RPMI8226 (cell line): ENCODE measurements around the gene BCAS3.
A peak's percentile ranks its signal among the peaks of the same experiment; 100 is the strongest.
"Not testable (repeated sequence)": the region's sequence is repeated elsewhere in the genome, so short reads cannot be mapped to it uniquely, and the experiment has no call there.

Source experiments
- DNase-seq: peaks from one replicate; pipeline ENCODE4 v3.0.0-alpha.2; 2015

The BCAS3 gene

DNA sequence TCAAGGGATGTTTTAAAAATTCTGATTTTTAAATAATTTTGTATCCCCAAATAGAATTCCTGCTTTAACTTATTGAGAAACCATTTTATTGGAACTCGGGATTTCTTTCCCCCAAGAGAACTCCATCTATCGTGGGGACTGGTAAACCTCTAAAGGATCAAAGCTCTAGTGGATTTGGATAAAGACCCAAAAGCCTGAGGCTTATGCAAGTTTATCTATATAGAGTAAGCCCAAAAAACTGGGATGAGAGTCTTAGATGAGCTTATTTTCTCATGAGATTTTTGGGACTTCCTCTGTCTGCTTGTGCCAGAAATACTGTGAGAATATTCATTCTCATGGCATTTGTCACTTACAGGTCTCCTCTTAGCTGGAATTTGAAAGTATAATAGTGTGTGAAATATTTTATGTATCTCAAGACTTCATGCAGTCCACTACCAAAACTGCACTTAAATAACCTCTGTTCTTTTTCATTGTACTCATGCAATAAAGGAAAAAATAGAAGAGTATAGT lies 333.1 kb downstream of the BCAS3 start:
- DNase-seq, result no peak

DNA sequence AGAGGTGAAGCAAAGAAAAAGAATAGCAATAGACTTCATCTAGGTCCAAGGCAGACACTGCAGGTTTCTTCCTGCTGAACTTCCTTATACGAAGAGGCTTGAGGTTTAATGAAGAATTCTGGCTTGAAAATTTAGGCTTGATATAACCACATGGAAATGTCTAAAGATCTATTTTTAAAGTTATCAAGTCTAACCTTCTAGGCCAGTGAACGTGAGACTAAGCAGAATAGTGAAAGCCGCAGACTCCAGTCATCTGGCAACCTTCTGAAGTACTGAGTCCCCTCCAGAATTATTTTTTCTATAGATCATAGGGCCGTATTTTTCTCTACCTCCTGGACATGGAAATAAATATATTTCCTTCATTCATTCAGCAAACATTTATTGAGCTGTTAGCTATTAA lies 333.6 kb downstream of the BCAS3 start:
- no peak for DNase-seq

DNA sequence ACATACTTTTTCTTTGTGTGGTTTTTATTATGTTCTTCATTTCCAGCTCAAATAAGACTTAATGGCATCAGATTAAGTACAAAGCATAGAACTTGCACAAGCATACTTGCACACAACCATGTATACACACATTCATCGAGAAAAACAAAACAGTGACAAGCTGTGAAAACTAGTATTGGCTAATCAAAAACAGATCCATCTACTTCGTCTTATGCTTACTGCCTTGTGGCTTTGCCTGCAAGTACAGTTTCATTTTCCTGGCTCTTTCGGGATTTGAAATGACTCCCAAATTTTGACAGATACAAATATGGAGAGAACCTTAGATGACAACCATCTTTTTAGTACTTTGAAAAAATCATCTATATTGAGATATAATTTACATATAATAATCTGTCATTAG lies 338.3 kb downstream of the BCAS3 start:
- no peak for DNase-seq

DNA sequence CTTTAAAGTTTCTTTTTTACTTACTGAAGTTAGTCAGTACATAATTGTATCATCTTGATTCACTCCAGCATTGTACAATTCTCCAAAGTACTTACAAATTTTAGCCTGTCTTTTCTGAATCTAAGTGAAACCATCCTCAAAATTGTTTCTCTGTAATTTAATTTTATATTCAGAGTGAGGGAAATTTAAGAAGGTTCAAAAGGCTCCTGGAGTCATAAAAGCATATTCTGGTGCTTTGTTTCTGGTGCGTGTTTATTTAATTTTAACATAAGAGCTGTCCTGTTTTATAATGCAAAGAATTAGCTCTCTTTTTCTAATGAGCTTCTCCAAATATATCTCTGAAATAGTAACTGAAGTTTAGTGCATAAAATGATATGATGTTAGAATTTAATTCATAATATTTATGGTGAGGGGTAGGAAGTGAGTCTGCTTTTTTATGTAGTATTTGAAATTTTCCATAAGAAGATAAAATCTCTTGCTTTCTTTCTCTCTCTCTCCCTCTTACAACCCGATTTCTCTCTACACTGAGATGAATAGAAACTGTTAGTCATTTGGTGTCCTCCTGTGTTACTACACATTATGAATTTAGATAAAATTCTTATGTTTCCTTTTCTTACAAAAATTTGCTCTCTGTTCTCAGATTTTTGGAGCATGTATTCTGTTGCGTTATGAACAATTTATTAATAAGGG lies 339.8 kb downstream of the BCAS3 start:
- DNase-seq, result no peak

DNA sequence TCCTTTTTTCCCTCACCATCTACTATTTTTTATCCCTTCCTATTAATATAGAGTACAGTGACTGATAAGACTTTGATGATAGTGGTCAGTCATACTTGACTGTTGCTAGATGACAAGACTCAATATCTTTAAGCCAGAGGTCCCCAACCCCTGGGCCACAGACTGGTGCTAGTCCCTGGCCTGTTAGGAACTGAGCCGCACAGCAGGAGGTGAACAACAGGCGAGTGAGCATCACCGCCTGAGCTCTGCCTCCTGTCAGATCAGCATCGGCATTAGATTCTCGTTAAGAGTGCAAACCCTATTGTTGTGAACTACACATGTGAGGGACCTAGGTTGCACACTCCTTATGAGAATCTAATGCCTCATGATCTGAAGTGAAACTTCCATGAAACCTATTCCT lies 341.3 kb downstream of the BCAS3 start:
- DNase-seq, result no peak

DNA sequence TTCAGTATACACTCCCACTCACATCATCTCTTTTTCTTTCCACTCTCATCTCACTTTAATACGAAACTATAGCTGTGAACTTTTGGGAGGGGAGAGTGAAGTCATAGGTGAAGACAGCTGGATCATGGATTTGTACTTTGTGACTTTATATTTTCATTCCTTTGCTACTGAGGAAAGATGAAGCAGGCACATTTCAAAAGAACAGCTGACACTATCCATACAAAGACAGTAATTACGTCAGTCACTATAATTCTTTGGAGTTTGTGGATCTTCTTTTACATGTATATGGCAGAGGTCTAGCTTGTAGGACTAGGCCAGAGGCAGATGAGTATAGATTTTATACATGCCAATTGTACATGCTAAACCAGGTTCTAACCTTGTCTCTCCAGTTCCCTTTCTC lies 346.3 kb downstream of the BCAS3 start:
- no peak for DNase-seq

DNA sequence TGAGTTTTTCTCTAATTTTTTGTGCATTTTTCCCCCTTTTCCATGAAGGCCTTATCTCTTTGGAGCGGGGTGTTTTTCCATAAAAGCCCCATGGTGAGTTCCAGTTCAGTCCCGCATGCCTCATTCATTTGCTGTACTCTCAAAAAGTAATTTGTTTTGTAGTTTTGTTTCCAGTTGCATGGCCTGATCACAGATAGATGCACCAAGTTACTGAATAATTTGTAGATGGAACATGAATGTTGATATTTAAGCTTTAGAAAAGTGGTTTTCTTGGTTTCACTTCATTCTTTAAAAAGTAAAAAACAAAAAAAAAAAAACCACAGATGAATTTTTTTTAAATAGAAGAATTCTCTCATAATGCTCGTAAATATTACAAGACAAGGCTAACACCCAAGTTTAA lies 349.2 kb downstream of the BCAS3 start:
- no peak for DNase-seq

DNA sequence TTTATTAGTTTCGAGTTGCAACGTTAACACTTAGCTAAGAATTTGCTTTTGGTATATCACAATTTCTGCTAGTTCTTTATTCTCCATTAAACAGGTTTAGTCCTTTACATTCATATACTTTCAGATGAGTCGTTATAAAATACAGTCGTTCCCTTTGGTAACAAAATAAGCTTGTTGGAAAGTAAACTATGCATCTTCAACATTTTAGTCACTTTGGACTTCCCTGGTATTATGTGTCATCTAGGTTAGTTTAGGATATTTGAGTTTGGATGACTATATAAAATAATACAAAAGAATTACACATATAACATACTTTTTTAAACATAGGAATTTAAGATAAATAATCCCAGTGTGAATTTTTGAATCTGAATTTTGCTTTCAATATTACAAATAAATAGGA lies 351.5 kb downstream of the BCAS3 start:
- no peak for DNase-seq

DNA sequence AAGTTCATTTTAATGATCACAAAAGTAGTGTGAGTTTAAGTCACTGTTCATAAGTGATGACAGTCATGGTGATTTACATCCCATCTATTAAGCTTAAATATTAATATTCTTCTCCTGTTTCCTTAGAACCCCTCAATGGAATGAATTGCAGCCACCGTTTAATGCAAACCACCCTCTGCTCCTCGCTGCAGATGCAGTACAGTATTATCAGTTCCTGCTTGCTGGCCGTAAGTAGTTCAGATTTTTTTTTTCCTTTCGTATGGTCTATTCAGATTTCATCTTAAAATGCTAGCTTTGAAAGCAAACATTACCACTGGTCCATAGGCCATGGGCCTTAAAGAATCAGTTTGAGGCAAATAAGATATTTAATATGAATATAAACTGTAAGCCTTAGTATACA lies 363.0 kb downstream of the BCAS3 start:
- DNase-seq, result no peak

DNA sequence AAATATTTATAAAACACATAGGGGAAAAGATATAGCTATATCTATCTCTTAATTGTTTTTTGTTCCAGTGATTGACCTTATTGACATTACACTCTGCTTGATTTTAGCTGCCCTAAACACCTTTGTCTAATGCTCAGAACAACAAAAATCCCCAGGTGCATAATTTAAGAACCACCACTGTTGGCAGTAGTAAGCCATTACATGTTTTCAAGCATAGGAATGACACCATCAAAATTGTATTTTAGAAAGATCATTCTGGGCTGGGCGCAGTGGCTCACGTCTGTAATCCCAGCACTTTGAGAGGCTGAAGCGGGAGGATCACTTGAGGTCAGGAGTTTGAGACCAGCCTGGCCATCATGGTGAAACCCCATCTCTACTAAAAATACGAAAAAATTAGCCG lies 364.7 kb downstream of the BCAS3 start:
- not testable (repeated sequence) for DNase-seq

DNA sequence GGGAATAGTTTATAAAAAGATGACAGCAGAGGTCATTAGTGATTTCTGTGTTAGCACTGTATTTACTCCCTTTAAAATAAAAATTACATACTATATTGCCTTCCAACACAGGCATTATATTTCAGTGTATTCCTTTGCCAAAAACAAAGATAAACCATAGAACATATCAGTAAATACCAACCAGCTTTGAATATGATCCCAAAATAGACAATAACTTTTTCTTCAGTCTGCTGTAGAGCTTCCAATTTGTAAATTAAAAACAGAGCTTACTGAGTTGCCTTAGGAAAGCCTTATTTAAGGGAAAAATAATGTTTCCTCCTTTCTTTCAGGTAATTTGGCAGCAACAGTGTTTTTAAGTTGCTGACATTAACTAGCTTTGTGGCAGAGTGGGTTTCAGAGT lies 369.9 kb downstream of the BCAS3 start:
- no peak for DNase-seq

DNA sequence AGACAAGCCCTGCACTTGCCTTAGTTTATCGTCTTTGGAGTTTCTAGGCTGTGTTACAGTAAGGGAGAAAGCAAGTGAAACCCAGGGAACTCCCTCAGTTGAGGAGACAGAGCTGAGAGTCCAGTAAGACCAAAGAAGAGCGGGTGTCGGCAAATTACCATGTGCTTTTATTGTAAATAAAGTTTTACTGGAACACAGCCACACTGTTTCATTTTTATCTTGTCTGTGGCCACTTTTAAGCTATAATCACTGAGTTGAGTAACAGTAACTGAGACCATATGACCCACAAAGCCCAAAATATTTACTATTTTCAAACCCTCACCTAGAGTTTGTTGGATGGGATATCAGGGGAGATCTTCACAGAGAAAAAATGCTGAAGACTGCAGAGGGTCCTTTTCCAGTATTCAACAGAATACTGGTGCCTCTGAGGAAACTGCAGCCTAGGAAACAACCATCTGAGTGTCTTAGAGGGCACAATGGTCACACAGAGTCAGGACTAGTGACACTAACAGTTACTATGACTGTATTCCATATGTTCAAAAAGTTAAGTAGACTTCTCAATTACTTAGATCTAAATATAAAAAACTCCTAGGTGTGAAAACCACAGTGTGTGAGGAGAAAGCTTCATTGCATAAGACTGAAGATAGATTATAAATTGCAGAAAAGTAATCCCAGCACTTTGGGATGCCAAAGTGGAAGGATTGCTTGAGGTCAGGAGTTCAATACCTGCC lies 370.9 kb downstream of the BCAS3 start:
- DNase-seq, result peak; percentile 25

DNA sequence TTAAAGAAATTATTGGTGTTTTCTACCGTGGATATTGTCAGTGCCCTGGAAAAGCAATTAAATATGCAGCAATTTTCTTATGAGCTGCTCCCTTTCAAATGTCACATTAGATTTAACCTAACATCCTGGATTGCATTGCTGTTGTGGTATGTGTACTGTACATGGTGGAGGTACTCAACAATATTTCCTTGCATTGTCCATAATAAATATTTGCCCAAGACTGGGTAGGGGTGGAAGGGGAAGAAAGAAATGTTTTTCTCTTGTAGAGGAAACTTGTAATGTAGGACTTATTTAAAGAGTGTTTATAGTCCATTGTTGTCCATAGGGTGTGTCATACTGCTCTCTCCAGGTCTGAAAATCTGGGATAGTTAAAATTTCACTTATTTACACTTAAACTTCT lies 375.8 kb downstream of the BCAS3 start:
- no peak for DNase-seq

DNA sequence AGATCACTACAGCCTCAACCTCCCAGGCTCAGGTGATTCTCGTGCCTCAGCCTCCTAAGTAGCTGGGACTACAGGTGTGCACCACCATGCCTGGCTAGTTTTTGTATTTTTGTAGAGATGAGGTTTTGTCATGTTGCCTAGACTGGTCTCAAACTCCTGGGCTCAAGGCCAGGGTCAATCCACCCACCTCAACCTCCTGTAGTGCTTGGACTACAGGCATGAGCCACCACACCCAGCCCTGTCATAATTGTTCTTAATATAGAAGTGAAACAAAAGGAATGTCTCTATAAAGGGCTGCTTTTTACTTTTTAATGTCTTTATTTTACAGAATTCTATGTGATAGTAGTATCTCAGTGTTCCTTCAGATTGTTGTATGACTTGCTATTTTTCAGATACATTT lies 376.8 kb downstream of the BCAS3 start:
- DNase-seq, result no peak

DNA sequence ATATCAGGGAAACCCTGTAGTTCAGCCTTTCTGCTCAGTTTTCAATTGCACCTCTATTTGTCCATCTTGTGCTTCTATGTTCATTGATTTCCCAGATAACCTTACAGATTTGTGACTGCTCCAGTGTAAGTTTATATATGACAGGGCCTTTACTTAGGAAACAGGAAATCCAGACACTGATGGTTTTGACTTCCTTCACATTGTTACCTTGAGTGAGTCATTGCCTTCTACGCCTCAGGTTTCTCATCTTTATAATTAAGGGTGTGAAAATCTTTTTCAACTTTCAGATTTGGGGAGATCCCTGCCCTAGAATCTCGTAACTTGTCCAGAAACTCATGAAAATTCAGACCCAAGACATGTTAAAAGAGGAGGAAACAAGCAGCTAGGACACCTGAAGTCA lies 379.6 kb downstream of the BCAS3 start:
- DNase-seq, result no peak

DNA sequence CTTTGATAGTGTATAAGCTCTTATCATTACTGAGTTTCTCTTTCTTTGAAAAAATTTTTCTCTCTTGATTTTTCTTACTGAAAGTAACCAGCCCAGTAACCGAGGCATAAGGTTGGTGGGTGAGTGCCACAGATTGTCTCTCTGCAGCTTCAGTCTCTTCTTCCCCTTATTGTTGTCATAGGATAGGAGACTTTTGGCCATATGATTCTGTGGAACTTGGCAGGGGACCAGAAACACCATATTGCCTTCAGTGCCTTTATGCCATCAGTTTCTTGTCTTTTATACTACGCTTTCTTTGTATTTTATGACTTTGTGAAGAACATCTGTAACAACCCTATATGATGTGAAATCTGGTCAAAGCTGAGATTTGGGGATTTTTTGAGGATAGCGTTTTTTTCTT lies 380.4 kb downstream of the BCAS3 start:
- no peak for DNase-seq

DNA sequence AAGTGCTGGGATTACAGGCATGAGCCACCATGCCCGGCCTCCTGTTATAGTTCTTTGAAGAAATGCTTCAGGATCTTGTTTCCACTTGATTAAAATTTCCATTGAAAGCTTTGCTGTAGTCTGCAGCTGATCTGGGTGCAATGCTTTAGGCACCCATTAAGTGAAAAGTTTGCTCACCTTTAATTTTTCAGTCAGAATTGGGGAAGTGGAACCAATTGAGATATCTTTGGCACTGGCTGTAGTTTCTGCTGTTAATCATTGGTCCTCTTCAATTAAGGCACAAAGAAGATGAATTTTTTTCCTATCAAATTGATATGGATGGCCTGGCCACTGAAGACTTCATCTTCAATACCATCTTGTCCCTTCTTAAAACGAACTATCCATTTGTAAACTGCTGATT lies 385.9 kb downstream of the BCAS3 start:
- peak; percentile 27 for DNase-seq

DNA sequence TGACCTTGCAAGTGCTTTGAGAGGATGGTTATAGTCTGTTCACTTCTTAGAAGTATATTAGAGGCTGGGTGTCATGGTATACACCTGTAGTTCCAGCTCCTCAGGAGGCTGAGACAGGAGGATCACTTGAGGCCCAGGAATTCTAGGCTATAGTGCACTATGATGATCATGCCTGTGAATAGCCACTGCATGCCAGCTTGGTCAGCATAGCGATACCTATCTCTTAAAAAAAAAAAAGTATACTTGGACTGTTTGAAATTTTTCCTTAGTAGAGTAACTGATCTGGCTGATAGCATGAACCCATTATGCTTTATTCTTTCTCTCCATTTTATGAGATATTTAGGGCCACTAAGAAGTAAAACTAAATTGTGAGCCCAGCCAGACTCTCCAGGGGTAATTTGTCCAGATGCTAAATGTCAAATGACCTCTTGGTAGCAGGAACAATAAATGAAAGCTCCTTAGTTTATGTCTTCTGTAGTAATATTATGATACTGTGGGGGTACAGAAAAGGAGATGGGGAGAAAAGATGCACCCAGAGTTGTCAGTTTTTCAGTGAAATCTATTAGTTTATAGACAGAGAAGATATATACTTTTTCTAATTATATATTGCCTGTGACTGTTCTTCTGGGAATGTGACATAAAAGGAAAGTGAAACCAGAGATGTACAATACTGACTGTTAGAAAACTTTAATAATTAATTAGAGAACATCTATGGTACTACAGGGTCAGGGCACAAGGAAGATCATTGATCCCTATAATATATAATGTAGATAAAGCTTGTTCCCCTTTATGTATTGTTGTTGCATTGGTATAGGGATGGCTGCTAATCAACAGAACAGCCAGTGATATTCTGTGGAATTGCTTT lies 386.7 kb downstream of the BCAS3 start:
- no peak for DNase-seq

DNA sequence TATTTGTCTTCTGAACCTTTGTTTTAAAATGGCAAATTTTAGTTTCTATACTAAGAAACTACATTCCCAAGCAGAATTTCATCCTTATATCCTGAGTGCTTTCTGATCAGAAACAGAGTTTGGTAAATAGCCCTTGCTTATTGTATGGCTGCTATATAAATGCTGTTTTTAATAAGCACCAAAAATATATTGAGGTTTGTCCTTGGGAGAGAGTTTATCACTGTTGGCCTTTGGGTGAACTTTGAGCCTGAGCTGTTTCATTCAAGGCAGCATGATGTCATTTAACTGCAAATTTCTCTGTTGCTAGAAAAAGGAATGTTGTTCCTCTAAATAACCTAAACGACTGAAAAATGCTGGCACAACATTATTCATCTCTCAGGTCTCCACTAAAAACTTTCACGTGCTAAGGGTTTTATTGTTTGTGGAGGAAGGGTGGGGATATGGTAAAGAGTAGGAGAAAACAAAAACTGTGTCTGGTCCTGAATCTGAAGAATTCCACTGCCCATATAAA lies 387.7 kb downstream of the BCAS3 start:
- DNase-seq, result peak; percentile 79

DNA sequence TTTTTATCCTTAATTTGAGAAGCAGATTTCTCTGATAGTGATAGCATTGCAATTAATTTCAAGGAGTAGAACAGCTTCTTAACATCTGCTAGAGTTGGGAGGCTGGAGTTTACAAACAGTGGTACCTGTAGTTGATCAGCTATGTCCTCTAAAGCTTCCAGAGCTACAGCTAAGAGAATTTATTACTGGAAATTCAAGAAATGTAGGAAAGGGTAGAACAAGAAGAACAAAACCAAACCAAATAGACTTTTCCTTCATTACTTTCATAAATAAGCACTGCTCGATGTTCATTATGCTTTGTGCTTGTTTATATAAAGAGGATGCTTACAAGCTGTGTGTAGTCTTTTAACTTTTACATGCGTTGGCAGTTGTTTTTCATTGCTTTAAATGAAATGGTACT lies 388.4 kb downstream of the BCAS3 start:
- no peak for DNase-seq

DNA sequence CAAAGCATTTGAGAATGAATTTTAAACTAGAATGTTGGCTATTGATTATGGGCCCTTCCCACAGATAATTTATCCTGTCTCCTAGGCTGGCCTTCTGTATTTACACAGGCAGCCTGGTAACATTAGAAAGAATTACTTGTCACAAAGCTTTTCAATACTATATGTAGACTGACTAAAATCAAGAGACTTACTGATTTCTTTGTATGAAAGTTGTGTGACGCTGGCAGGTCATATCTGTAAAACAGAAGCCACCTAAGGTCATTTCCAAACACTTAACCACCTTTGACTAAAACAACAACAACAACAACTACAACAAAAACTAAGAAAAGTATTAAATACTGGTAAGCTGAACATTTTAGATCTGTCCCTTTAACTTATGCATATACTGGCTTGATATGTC lies 393.0 kb downstream of the BCAS3 start:
- DNase-seq, result no peak

DNA sequence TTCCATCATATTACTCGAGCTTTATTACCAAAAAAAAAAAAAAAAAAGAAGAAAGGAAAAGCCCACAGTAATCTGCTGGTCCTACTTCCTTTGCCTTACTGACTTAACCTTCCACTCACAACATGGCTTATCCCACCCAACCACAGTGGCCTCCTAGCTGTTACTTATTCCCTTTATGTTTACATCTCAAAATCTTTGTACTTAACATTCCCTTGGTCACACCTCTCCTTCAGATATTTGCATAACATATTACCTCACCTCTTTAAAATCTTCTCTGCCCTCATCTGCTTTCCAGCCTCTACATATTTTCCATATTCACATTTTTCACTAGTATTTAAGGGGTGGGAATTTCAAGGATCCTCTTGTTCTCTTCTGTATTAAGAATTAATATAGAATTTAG lies 395.0 kb downstream of the BCAS3 start:
- DNase-seq, result no peak

DNA sequence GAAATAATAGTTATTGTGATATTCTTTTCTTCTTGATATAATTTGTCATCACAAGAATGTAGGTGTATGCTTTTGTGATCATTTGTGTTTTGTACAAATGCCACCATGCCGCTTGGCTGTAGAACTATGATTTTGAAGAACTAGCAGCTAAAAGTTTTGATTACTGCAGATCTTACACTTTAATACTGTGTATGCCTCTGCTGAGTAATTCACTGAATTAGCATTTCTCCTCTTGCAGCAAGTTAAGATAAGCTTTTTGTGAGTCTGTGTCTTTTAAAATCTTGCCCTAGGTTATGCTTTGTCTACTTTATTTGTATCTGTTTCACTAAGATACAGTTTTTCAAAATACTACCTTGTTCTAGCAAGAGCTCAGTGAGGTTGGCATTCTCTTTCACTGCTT lies 395.5 kb downstream of the BCAS3 start:
- no peak for DNase-seq
